HepG2 (cell line): ENCODE results near the gene FXYD1. TPM values are rescaled to one million over a fixed set of nuclear protein-coding genes. Genes with fewer than 3 reads are reported as not detected.
A peak's percentile ranks its signal among the peaks of the same experiment; 100 is the strongest.

Source experiments
- ATM ChIP-seq: fragments of 450-650 bp; IDR thresholded peaks from 2 replicates; pipeline ENCODE4 v1.7.1; 2017; ENCODE audit warnings: mild to moderate bottlenecking, borderline replicate concordance
- CEBPB ChIP-seq: IDR thresholded peaks from 2 replicates; pipeline ENCODE4 v1.6.1; 2011; ENCODE audit warnings: low read depth, low read length, improper control_type of control experiment, borderline replicate concordance
- DNMT3B ChIP-seq: conservative IDR thresholded peaks from 2 replicates; pipeline ENCODE4 v1.6.1; 2016; ENCODE audit warnings: missing biosample characterization, control low read depth
- GABPB1 ChIP-seq: IDR thresholded peaks from 2 replicates; pipeline ENCODE4 v1.6.1; 2016; ENCODE audit warnings: mild to moderate bottlenecking, missing genetic modification reagents, moderate library complexity, missing compliant biosample characterization
- GFI1 ChIP-seq: sonication (generic); formaldehyde crosslinking; IDR thresholded peaks from 2 replicates; pipeline ENCODE4 v1.5.0; 2020; ENCODE audit warnings: missing genetic modification reagents, mild to moderate bottlenecking, borderline replicate concordance
- HMGA1 ChIP-seq: sonication (generic); formaldehyde crosslinking; conservative IDR thresholded peaks from 2 replicates; pipeline ENCODE4 v1.4.0; 2020; ENCODE audit warnings: missing genetic modification reagents
- KDM1A ChIP-seq: IDR thresholded peaks from 2 replicates; pipeline ENCODE4 v1.6.1; 2016; ENCODE audit warnings: missing compliant biosample characterization
- KLF9 ChIP-seq: IDR thresholded peaks from 2 replicates; pipeline ENCODE4 v1.6.1; 2016; ENCODE audit warnings: low read depth
- KMT2B ChIP-seq: IDR thresholded peaks from 2 replicates; pipeline ENCODE4 v1.6.1; 2016; ENCODE audit warnings: missing genetic modification reagents, missing compliant biosample characterization
- MED1 ChIP-seq: sonication (generic); formaldehyde crosslinking; IDR thresholded peaks from 2 replicates; pipeline ENCODE4 v1.4.0; 2020; ENCODE audit warnings: missing genetic modification reagents
- NONO ChIP-seq, 2 experiments: fragments of 450-650 bp in 1 of 2; sonication (generic) in 1 of 2; formaldehyde crosslinking in 1 of 2; IDR thresholded peaks in 1 of 2; conservative IDR thresholded peaks in 1 of 2; 2 replicates each; pipeline versions ENCODE4 v1.6.1 to v1.8.0; 2017 to 2022; ENCODE audit warnings: mild to moderate bottlenecking in 1 of 2, missing genetic modification reagents in 1 of 2, moderate library complexity in 1 of 2
- POLR2G ChIP-seq: fragments of 200-400 bp; formaldehyde crosslinking; IDR thresholded peaks from 2 replicates; pipeline ENCODE4 v1.6.1; 2018; ENCODE audit warnings: mild to moderate bottlenecking, low read depth, low read length, moderate library complexity
- PRMT3 ChIP-seq: sonication (generic); formaldehyde crosslinking; IDR thresholded peaks from 2 replicates; pipeline ENCODE4 v1.8.1; 2022; ENCODE audit warnings: low read depth, mild to moderate bottlenecking, moderate library complexity, missing genetic modification reagents, borderline replicate concordance
- RXRA ChIP-seq: sonication (generic); formaldehyde crosslinking; IDR thresholded peaks from 2 replicates; pipeline ENCODE4 v1.5.1; 2020; ENCODE audit warnings: missing genetic modification reagents
- SIN3B ChIP-seq: fragments of 150-350 bp; IDR thresholded peaks from 2 replicates; pipeline ENCODE4 v1.6.1; 2014; ENCODE audit warnings: low read length
- SIX1 ChIP-seq: sonication (generic); formaldehyde crosslinking; IDR thresholded peaks from 2 replicates; pipeline ENCODE4 v1.4.0; 2020; ENCODE audit warnings: missing genetic modification reagents, borderline replicate concordance
- SOX6 ChIP-seq, 2 experiments: fragments of 450-650 bp in 1 of 2; sonication (generic) in 1 of 2; formaldehyde crosslinking in 1 of 2; IDR thresholded peaks; 2 replicates each; pipeline versions ENCODE4 v1.4.0 to v1.6.1; 2017 to 2020; ENCODE audit warnings: antibody characterized with exemption in 1 of 2, mild to moderate bottlenecking in 1 of 2, missing genetic modification reagents in 1 of 2
- TBX3 ChIP-seq: fragments of 450-650 bp; IDR thresholded peaks from 2 replicates; pipeline ENCODE4 v1.6.1; 2017; ENCODE audit warnings: antibody characterized with exemption, mild to moderate bottlenecking, inconsistent platforms, borderline replicate concordance
- TGIF2 ChIP-seq: IDR thresholded peaks from 2 replicates; pipeline ENCODE4 v1.6.1; 2016; ENCODE audit warnings: control low read depth, missing compliant biosample characterization
- THAP8 ChIP-seq: sonication (generic); formaldehyde crosslinking; IDR thresholded peaks from 2 replicates; pipeline ENCODE4 v1.5.1; 2020; ENCODE audit warnings: missing genetic modification reagents, mild to moderate bottlenecking, borderline replicate concordance
- TMF1 ChIP-seq: sonication (generic); formaldehyde crosslinking; IDR thresholded peaks from 2 replicates; pipeline ENCODE4 v1.8.1; 2022; ENCODE audit warnings: low read depth, missing genetic modification reagents
- TRIM24 ChIP-seq: sonication (generic); formaldehyde crosslinking; IDR thresholded peaks from 2 replicates; pipeline ENCODE4 v1.8.0; 2022; ENCODE audit warnings: mild to moderate bottlenecking, missing genetic modification reagents
- ZBTB8A ChIP-seq: sonication (generic); formaldehyde crosslinking; IDR thresholded peaks from 2 replicates; pipeline ENCODE4 v1.4.0; 2020; ENCODE audit warnings: mild to moderate bottlenecking, low read depth, missing genetic modification reagents, borderline replicate concordance
- ZNF205 ChIP-seq: IDR thresholded peaks from 2 replicates; pipeline ENCODE4 v1.6.1; 2018; ENCODE audit warnings: missing biosample characterization, missing genetic modification reagents
- ZNF556 ChIP-seq: sonication (generic); formaldehyde crosslinking; IDR thresholded peaks from 2 replicates; pipeline ENCODE4 v1.4.0; 2020; ENCODE audit warnings: mild to moderate bottlenecking, missing genetic modification reagents, borderline replicate concordance
- ZNF572 ChIP-seq: sonication (generic); formaldehyde crosslinking; IDR thresholded peaks from 2 replicates; pipeline ENCODE4 v1.5.1; 2020; ENCODE audit warnings: mild to moderate bottlenecking, missing genetic modification reagents
- ZNF776 ChIP-seq: sonication (generic); formaldehyde crosslinking; IDR thresholded peaks from 2 replicates; pipeline ENCODE4 v1.4.0; 2020; ENCODE audit warnings: mild to moderate bottlenecking, missing genetic modification reagents
- ZNF883 ChIP-seq: sonication (generic); formaldehyde crosslinking; IDR thresholded peaks from 2 replicates; pipeline ENCODE4 v1.5.1; 2020; ENCODE audit warnings: mild to moderate bottlenecking, missing genetic modification reagents; ENCODE audit errors: not compliant biosample characterization
- polyA plus RNA-seq, 8 experiments: library from polyadenylated mRNA; depleted of rRNA in 3 of 8; stranded (reverse) in 7 of 8; unstranded in 1 of 8; fragments of >200 nt; fragmentation: Illumina TruSeq in 4 of 8; extraction: Trizol in 4 of 8; gene quantifications; 2 replicates each; pipeline versions ENCODE4 v1.2.1 to v1.2.3, GENCODE V29; 2011 to 2016; ENCODE audit warnings: low read depth in 4 of 8, missing spikeins in 1 of 8, mixed read lengths in 1 of 8; ENCODE audit not compliant: insufficient read depth in 1 of 8
- total RNA-seq, 5 experiments: library from RNA; depleted of rRNA; stranded (reverse); fragments of >200 nt; fragmentation: Illumina TruSeq; extraction: Trizol; gene quantifications; 2 replicates each; pipeline ENCODE4 v1.2.3, GENCODE V29; 2016; ENCODE audit warnings: low read depth in 1 of 5
- TF ChIP-seq, protein P1 (sequence below): sonication (generic); formaldehyde crosslinking; conservative IDR thresholded peaks from 2 replicates; pipeline ENCODE4 v1.8.1; 2023; ENCODE audit warnings: missing genetic modification reagents
- TF ChIP-seq, protein P2 (sequence below): sonication (generic); formaldehyde crosslinking; IDR thresholded peaks from 2 replicates; pipeline ENCODE4 v1.8.0; 2022; ENCODE audit warnings: missing genetic modification reagents, low read depth, mild to moderate bottlenecking, borderline replicate concordance

The FXYD1 gene
- total and polyA plus RNA-seq, 2 of the 13 experiments (the other 11 are each of a cell fraction or from before 2014, with no cell fraction given), result 31.2 TPM; not detected in 1

- TF ChIP-seq SIX1, result no peak
- no peak for TF ChIP-seq GABPB1 (CRISPR knock-in tag)
- TF ChIP-seq ZBTB8A (CRISPR knock-in tag), result no peak
- TF ChIP-seq ZNF556 (CRISPR knock-in tag), result 0 out of 2 replicates have a peak, but pooled peaks have one; percentile 42
- TF ChIP-seq GFI1 (CRISPR knock-in tag), result peak; percentile 59; the same call in 1 of the 2 replicates
- TF ChIP-seq KLF9, result no peak
- TF ChIP-seq MED1 (CRISPR knock-in tag), result peak; percentile 76
- TF ChIP-seq TGIF2 (CRISPR knock-in tag), result 0 out of 2 replicates have a peak, but pooled peaks have one; percentile 37
- TF ChIP-seq ZNF776 (CRISPR knock-in tag), result no peak
- no peak for TF ChIP-seq TRIM24
- peak; percentile 87; the same call in 1 of the 2 replicates for TF ChIP-seq TBX3
- TF ChIP-seq ATM, result no peak
- TF ChIP-seq ZNF572, result no peak
- TF ChIP-seq, protein P1, sequence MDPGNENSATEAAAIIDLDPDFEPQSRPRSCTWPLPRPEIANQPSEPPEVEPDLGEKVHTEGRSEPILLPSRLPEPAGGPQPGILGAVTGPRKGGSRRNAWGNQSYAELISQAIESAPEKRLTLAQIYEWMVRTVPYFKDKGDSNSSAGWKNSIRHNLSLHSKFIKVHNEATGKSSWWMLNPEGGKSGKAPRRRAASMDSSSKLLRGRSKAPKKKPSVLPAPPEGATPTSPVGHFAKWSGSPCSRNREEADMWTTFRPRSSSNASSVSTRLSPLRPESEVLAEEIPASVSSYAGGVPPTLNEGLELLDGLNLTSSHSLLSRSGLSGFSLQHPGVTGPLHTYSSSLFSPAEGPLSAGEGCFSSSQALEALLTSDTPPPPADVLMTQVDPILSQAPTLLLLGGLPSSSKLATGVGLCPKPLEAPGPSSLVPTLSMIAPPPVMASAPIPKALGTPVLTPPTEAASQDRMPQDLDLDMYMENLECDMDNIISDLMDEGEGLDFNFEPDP (CRISPR knock-in tag), result no peak
- TF ChIP-seq RXRA (CRISPR knock-in tag), result peak; percentile 51; the same call in 1 of the 2 replicates
- TF ChIP-seq NONO (IDR thresholded peaks at IDR 0.05), result no peak
- TF ChIP-seq NONO (CRISPR knock-in tag; conservative IDR thresholded peaks at IDR 0.05), result no peak
- TF ChIP-seq TMF1, result no peak
- TF ChIP-seq KDM1A (CRISPR knock-in tag), result no peak
- no peak for TF ChIP-seq DNMT3B (CRISPR knock-in tag)
- TF ChIP-seq POLR2G, result no peak
- TF ChIP-seq SIN3B, result no peak
- TF ChIP-seq HMGA1 (CRISPR knock-in tag), result no peak
- TF ChIP-seq PRMT3 (CRISPR knock-in tag), result no peak
- no peak for TF ChIP-seq CEBPB
- TF ChIP-seq ZNF205 (CRISPR knock-in tag), result peak; percentile 57; the same call in 1 of the 2 replicates
- TF ChIP-seq KMT2B (CRISPR knock-in tag), result no peak; the same call in 1 of the 2 replicates
- no peak for TF ChIP-seq SOX6 (IDR thresholded peaks at IDR 0.05)
- TF ChIP-seq SOX6 (CRISPR knock-in tag; IDR thresholded peaks at IDR 0.05), result peak; percentile 84
- TF ChIP-seq, protein P2, sequence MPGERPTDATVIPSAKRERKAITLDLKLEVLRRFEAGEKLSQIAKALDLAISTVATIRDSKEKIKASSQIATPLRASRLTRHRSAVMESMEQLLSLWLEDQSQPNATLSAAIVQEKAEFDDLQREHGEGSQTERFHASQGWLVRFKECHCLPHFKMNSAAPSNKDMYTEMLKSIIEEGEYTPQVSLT (CRISPR knock-in tag), result no peak
- no peak for TF ChIP-seq THAP8
- peak; percentile 23 for TF ChIP-seq ZNF883
Measured at GRCh38 chr19:35136977-35137702, 1.5 kb upstream of the FXYD1 start (continued).
